ENCODE data around the gene MSRB3.
"Not testable (repeated sequence)": the region's sequence is repeated elsewhere in the genome, so short reads cannot be mapped to it uniquely, and the experiment has no call there.

MSRB3 gene

DNA sequence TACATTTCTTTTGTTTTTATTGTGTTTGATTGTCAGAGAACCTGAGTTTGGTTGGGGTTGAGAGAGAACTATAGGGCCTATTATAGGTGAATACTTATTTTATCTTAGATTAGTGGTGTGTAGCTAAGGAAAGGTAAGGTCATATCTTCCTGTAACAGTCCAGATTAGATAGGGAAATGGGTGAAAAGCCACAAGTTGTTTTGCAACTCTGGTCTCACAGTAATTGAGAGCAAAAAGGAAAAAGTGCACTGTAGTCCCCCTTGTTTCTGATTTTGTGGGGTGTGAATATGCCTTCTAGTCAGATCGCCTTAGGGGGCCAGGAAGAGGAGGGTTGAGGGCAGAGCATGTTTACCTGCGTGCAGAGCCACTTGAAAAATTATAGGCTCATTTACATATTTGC is 8.9 kb downstream of the MSRB3 start:
- no peak for DNase-seq (ENCODE audit: low spot score)

DNA sequence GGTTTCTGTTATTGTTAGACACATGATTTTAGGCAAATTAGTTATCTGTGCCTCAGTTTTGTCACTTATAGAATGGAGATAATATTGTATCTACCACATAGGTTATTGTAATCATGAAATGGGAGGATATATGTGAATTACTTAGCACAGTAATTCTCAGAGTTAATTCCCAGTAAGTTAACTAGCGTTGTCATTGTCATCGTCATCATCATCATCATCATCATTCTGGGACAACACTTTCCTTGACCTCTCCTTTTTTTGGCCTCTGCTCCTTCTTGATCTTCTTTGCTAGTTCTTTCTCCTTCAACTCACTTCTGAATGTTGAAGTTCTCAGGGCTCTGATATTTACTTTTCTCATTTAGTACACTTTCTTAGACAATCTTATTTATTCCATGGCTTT is 13.8 kb downstream of the MSRB3 start:
- DNase-seq (ENCODE audit: low spot score) = no peak

DNA sequence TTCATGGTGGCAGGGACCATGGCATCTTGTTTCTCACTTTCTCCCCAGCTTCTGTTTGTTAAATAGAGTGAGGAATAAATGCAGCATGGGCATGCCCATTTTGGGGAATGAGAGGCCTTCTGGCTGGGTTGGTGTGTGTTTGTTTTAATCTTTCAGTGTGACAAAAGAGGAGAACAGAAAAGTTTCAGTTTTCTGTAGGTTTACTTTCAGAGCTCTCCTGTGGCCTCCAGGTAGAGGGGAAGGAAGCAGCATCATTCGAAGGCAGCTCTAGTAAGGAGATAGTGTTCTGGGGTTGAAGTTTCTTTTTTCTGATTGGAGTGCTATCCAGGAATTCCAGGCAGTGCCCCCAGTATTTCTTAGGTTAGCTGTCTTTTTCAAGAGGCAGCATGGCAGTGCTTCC is 15.3 kb downstream of the MSRB3 start:
- DNase-seq (ENCODE audit: low spot score) = no peak

DNA sequence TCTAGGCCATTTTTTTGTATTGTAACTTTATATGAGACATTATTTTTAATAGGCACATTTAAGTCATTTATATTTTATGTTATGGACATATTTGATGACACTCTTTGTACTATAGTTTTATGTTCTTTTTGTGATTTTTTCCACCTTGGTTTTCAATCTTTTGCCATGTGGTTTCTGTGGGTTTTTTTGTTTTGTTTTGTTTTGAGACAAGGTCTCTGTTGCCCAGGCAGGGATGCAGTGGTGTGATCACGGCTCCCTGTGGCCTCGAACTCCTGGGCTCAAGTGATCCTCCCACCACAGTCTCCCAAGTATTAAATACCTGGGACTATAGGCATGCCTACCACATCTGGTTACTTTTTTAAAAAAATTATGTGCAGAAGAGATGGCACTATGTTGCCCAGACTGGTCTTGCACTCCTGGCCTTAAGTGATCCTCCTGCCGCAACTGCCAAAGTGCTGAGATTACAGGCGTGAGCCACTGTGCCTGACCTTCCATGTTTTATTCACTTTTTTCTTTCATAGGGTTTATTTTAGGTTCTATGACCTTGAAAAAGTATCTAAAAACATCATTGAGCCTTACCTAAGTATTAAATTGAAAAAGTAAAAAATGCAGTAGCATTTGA is 16.3 kb downstream of the MSRB3 start:
- no peak for DNase-seq (ENCODE audit: low spot score)

DNA sequence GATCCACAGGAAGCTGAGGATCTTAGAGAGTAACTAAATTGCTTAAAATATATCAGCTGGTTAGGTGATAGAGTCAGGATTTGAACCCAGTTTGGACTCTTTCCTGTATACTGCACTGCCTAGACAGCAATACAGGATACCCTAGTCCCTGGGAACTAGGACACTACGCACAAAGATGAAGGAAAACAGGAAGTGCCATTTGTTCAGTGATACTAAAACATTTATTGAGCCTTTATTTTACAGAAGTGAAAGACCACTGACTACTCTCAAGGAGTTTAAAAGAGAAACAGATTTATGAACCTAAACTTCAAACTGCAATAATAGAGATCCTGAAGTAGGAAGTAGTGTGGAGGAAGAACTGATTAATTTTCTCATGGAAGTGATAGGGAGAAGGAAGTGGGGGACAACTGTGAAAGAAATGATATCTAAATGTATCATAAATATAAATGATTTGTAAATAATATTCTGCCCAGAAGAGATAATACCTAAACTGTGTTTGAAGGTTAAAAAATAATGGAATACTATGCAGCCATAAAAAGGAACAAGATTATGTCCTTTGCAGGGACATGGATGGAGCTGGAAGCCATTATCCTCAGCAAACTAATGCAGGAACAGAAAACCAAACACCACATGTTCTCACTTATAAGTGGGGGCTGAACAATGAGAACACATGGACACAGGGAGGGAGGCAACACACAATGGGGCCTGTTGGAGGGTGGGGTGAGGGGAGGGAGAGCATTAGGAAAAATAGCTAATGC is 18.2 kb downstream of the MSRB3 start:
- no peak for DNase-seq (ENCODE audit: low spot score)

DNA sequence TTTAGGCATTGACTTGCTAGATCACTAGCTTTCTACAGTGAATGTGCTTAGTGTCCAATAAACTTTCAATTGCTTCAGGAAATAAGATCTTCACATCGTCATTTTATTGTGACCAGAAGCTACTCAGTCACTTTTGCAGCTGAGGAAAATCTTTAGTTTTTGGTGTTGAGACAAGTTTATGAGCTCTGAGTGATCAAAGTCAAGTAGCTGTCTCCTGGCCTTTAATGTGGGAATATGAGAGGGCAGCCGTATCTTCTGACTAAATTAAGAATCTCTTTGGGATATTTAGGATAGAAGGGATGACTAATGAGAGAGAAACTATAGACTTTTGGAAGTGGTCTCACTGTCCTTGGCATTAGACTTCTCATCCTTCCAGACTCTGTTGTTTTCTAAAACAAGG is 21.6 kb downstream of the MSRB3 start:
- DNase-seq (ENCODE audit: low spot score) = no peak

DNA sequence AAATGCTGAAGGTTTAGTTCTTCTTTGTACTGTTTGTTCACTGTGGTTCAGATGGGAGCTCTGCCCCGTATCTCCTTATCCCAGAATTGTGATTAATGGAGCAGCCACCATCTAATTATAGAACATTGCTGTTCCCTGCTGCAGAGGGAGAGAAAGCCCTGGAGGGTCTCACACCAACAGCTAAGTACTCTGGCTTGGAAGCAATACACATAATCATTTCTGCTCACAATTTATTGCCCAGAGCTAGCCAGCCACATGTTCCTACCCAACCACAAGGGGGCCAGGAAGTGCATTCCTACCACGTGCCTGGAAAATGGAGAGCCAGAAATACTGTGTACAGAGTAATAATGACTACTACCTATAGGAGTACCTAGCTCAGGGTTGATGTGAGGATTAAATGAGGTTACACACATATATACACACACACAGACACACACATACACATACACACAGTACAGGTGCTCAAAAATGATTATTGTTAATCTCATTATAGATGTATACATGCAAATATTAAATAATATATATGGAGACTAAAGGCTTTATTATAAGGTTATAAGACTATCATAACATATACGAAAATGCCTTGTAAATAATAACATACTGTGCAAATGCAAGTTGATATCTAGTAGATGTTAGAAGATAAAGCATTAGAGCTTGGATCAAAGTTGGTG is 22.3 kb downstream of the MSRB3 start:
- no peak for DNase-seq (ENCODE audit: low spot score)

DNA sequence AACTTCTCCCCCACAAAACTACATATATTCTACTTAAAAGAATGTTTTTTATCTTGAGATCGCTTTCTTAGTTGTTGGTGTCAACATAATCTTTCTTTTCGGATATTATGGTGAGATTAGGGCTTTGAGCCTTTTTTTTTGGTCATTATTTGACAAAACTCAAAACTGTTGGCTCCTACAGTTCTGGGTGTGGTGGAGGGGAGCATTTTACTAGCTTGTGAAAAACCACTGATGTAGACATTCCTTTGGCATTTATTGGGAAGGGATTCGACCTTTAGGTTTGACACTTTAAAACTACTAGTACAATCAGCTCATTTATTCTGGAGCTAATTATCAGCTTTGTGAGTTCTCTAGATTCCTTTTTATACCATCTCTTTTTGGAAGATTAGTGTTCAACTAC is 24.4 kb downstream of the MSRB3 start:
- DNase-seq (ENCODE audit: low spot score) = no peak

DNA sequence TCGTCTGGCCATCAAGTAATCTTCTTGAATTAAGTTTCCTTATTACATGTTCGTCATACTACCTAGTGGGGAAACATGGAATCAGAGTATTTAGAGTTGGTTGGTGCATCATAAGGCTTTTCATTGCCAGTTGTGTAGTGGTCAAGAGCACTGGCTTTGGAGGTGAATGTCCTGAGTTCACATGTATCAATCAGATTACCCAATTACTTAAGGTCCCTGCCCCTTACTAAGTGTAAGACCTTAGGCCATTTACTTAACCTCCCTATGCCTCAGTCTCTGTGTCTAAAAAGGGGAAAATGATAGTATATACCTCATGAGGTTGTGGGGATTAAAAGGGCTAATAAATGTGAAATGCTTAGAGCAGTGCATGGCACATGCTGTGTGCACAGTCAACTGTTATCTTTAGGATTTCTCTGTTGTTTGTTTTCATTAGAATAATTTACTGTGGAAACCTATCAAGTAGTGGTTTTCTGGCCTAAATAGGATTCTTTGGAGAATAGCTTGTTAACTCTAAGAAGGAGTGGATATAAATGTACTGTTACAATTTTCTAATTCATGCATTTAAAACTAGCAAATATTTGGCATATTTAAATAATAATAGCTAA is 27.0 kb downstream of the MSRB3 start:
- DNase-seq (ENCODE audit: low spot score) = no peak

DNA sequence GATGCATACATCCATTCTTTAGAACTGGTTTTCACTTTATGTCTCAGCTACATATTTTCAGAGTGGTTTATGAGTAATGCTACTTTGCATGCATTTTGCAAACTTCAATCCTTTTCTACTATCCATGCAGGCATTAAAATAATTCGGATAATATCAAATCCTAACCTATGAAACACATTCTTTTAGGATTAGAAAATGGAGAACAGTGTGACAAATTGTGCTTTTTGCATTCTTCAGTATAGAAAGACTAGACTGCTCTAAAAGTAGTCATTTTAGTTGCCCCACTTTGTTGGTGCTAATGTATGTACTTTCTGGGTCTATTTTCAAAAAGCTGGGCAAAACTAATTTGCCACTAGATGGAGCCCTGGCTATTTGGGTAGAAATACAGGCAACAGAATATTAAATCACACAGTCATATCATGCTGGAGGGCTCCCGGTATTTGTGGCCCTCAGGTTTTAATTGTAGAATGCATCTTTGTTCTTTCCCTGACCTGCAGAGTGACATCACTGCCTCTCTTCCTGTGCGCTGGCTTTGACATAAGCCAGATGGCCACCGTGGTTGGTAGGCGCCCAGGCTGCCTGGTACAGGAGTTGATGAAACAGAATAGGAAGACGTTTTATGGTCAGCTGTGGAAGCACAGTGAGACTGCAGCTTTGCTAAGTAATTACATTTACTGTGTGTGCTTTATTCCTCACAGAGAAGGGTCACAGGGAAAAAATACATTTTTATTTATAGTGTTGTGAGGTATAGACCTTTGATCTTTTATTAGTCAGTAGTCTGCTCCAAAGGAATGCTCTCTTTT is 28.1 kb downstream of the MSRB3 start:
- peak; percentile 33 for DNase-seq (ENCODE audit: low spot score)

DNA sequence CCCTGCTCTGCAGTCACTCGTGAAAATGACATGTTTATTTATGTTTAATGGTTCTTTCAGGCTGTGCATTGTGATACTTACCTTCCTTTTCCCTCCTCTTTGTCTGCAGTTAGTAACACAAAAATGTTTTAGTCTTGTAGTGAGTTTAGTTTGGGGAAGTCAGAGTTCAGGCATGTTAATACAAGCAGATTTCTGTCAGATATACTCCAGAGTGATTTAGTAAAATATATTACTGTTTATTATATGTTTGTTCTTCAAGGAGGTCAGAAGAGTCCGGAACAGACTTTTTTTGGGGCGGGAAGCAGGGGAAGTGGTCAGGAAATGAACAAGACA is 28.7 kb downstream of the MSRB3 start:
- no peak for DNase-seq (ENCODE audit: low spot score)

DNA sequence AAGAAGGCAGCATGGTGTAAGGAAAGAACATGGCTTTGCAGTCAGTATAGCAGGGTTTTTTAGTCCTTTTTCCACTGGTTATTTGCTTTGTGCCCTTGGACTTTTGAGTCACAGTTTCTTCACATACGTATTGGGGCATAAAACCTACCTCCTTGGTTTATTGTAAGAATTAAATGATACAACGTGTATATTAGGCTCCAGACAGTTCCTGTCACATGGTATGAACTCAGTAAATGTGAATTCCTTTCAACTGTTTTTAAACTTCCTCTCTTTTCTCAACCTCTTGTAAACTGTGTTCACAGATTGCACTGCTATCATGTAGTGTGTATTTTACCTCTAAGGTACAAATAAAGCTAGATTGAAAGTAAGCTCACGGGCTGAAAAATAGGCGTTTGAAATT is 29.5 kb downstream of the MSRB3 start:
- DNase-seq (ENCODE audit: low spot score) = no peak

DNA sequence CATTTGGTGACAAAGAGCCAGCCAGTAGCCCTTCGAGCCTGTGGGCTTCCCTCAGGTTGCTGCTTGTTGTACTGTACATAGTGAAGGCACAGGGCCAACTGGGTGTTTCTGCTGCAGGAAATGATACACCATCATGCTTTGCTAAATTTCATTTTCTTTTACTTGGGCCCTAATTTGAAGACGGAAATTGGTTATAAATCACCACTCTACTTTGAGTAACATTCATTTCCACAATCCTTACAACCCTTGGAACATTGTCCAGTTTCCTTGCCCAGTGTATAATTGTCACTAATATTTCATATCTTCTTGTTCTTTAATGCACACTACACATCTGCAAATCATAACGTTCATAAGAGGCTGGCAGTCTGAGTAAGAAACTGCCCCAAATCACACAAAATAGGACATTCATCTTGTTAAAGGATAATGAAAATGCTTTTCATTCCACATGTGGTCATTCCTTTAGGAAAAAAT is 30.2 kb downstream of the MSRB3 start:
- peak; percentile 37 for DNase-seq (ENCODE audit: low spot score)

DNA sequence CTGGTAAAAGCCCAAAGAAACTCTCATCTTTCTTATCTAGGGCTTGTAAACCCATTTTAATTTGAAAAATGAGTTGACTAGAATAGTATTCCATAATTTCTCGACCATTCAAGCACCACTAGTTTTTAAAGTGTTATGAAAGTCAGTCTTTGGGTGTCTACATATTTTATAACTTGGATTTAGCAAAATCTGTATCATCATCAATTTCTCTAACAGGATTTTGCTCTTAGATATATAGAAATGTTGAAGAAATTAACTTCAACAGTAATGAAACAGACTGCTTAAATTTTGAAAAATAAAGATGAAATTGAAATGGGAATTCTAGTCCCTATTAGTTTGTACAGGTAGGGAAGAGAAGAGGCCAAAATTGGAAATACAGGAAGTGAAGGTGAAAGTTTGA is 32.8 kb downstream of the MSRB3 start:
- no peak for DNase-seq (ENCODE audit: low spot score)

DNA sequence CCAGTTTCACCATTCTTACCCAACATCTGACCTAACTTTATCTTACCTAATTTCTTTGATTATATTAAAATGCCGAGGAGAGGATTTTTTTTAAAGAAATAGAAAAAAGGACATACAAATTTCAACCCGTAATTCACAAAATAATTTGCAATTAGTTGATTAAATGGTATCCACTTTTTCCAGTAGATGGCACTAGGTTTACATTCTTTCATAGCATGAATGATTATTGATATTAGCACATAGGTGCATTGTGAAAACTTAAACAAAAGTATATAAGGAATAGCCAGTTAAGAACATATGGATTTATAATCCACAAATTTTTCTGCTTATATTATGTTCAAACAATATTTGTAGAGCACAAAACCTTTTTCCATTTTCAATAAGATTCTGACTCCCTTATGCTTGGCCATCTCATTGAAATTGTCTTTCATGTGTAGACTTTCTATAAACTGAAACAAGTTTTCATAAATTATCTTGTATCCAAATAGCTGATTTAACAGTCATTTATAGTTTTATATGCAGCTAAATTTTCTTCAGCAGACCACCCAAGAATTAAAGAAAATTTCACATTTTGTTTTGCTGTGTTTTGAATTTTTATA is 35.3 kb downstream of the MSRB3 start:
- DNase-seq (ENCODE audit: low spot score) = no peak

DNA sequence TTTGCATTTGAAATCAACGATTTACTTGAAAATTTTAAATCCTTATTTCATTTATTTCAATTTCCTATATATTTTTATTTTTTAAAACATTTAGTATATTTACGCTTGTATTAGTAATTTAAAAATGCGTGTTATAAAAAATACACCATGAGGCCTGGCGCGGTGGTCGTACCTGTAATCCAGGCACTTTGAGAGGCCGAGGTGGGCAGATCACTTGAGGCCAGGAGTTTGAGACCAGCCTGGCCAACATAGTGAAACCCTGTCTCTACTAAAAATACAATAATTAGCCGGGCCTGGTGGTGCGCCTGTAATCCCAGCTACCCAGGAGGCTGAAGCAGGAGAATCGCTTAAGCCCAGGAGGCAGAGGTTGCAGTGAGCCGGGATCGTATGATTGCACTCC is 36.8 kb downstream of the MSRB3 start:
- not testable (repeated sequence) for DNase-seq (ENCODE audit: low spot score)

DNA sequence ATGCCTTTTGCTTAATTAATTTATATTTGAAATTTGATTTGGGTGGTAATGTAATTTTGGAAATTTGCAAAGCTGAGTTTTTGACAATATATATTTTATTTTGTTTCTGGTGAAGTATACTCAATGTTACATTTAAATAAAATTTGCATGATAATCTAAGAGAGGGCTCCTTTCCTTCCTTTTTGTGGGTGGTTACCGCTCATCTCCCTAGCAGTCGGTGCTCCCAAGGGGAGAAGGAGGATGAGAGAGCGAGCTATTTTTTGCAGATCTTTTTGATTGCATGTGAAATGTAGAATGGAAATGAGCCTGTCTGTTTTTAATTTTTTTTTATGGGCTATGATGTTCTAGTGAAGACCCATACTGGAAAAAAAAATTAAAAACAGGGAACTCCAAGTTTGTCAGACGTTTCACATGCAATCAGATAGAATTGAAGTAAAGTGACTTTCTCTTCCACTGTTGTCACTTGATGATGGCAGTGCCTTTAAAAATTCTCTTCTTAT is 39.8 kb downstream of the MSRB3 start:
- DNase-seq (ENCODE audit: low spot score) = no peak

DNA sequence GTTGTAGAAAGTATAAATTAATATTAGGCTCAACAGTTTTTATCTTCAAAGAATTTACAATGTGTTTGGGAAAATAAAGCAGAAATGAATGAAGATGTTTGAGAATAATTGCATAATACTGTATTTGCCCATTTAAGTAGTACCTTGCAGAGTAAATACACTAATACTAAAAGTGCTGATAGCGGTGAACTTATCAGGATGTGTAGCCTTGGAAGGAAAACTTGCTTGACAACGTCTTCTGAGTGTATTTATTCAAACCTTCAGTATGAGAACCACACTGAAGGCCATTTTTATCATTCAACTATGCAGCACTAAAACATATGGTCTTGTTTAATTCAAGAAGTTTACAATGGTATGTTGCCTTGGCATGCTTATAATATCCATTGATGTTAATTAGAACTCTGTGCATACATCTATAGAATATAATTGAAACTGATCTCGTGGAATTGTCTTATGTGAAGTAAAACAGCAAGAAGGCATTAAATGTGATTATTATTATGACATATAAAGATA is 41.3 kb downstream of the MSRB3 start:
- no peak for DNase-seq (ENCODE audit: low spot score)

DNA sequence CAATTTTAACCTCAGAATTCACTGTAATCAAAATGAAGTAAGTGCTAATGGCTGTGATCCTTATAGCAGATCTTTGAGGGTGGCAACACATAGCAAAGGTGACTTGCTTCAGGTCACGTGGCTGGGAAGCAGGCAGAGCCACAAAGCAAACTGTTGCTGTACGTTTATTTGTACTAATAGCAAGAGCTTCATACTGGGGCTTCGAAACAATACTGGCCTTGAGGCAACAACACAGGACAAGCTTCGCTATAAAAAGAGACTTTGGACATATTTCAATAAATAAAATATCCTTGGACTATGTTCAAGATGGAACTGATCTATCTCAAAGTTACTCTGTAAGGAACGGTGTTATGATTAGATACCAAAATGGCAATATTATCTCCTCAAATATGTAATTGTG is 44.6 kb downstream of the MSRB3 start:
- no peak for DNase-seq (ENCODE audit: low spot score)

DNA sequence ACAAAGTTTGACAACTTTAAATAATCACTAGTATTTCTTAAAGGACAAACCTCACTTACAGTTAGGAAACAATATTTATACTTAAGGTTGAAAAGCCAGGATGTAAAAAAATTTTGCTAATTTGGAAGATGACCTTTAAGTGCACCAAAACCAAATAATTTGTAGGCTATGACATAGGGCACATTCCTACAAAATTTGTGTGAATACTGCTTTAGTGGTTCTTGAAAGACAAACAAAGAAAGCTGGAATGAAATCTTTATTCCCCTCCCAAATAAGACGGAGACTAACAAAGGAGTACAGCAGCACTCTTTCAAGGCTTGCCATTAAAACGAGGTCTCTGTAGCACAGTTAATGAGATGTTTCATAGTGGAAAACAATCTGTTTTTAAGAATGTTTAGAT is 45.6 kb downstream of the MSRB3 start:
- DNase-seq (ENCODE audit: low spot score) = no peak

DNA sequence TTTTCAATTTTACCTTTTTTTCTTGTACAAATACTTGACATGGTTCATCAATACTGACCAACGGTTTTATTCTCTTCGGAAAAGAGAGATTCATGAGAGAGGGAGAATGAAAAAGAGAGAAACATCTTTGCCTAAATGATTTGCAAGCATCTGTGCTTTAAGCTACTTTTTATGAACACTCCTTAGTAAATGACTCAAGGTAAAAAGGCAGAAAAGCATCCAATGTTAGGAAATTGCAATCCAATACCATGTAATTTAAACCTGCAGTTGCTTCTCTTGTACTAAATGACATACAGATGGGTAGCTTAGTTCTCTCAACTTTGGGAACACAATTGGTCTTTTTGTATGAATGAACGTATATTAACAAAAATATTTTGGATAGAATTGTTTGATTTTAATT is 46.1 kb downstream of the MSRB3 start:
- no peak for DNase-seq (ENCODE audit: low spot score)
